HCT116 (cell line): Measurements from ENCODE around the gene TSTD2. TPM values are rescaled to one million over a fixed set of nuclear protein-coding genes. Genes with fewer than 3 reads are reported as not detected.

Experiments used
- ATAC-seq: fragments of 200-7000 bp; cut with Tn5 transposase; 2 replicates; pipeline ENCODE4 v1.9.1; 2020; ENCODE audit warnings: mild to moderate bottlenecking, moderate library complexity
- BruUV-seq: library from RNA; stranded (reverse); fragments of 400-500 nt; replicated peaks from 2 replicates; lab custom pipeline; 2021; lab: Mats Ljungman, UMichigan
- CTCF ChIA-PET: fragments of 300-600 bp; sonication (Branson Sonifier 250); formaldehyde crosslinking; loops from one replicate; lab custom pipeline; 2021; ENCODE audit warnings: antibody characterized with exemption; lab: Charles Lee
- POLR2A ChIA-PET: fragments of 300-600, 350-600 bp; sonication (Branson Sonifier 250); formaldehyde crosslinking; loops from one replicate; lab custom pipeline; 2021; ENCODE audit warnings: antibody characterized with exemption; lab: Charles Lee
- RAD21 ChIA-PET, 2 experiments: fragments of 300-600 bp; sonication (Branson Sonifier 250); formaldehyde crosslinking; loops; one replicate each; lab custom pipeline; 2023; ENCODE audit warnings: low total read pairs in 2 of 2; ENCODE audit not compliant: uncharacterized antibody in 2 of 2, unreplicated experiment in 2 of 2, low non-redundant PET in 1 of 2; lab: Charles Lee
- DNase-seq: peaks from one replicate; pipeline ENCODE4 v3.0.0-alpha.2; 2010; ENCODE audit warnings: low read depth, low spot score
- H2AFZ ChIP-seq: fragments of 200-600 bp; shearing (Covaris generic), sonication (generic); 2 replicates; pipeline ENCODE4 v1.6.1; 2017; ENCODE audit warnings: low read depth, mixed run types, mixed read lengths, antibody characterized with exemption, low read length; ENCODE audit not compliant: poor library complexity, severe bottlenecking
- H3K27ac ChIP-seq: 2 replicates; pipeline ENCODE4 v1.5.1; 2012; ENCODE audit warnings: low read depth, low read length
- H3K27me3 ChIP-seq: fragments of 200-600 bp; sonication (generic); 2 replicates; pipeline ENCODE4 v1.6.1; 2016; ENCODE audit warnings: mixed run types, low read length, mixed read lengths; ENCODE audit not compliant: insufficient read depth
- H3K36me3 ChIP-seq, 2 experiments: fragments of 200-500 bp in 1 of 2; fragments of 200-600 bp in 1 of 2; sonication (Bioruptor generic) in 1 of 2; sonication (generic) in 1 of 2; 2 replicates each; pipeline versions ENCODE4 v1.5.1 to v1.6.1; 2014 to 2016; ENCODE audit warnings: low read length in 2 of 2, inconsistent platforms in 1 of 2, mixed read lengths in 1 of 2, mixed run types in 1 of 2; ENCODE audit not compliant: insufficient read depth in 2 of 2, control insufficient read depth in 1 of 2
- H3K4me1 ChIP-seq, 2 experiments: fragments of 200-600 bp in 1 of 2; sonication (generic) in 1 of 2; 2 replicates each; pipeline versions ENCODE4 v1.5.1 to v1.6.1; 2012 to 2017; ENCODE audit warnings: low read length in 2 of 2, inconsistent platforms in 1 of 2, mild to moderate bottlenecking in 1 of 2, mixed read lengths in 1 of 2, mixed run types in 1 of 2, moderate library complexity in 1 of 2; ENCODE audit not compliant: insufficient read depth in 2 of 2, control insufficient read depth in 1 of 2
- H3K4me2 ChIP-seq: fragments of 200-600 bp; sonication (generic); 2 replicates; pipeline ENCODE4 v1.6.1; 2017; ENCODE audit warnings: mixed run types, low read length, mixed read lengths
- H3K4me3 ChIP-seq, 2 experiments: fragments of 200-600 bp in 1 of 2; sonication (generic) in 1 of 2; replicated peaks in 1 of 2; 2 replicates each; pipeline ENCODE4 v1.5.1; 2011 to 2016; ENCODE audit warnings: low read length in 2 of 2, control low read depth in 1 of 2, low read depth in 1 of 2, mild to moderate bottlenecking in 1 of 2, mixed read lengths in 1 of 2, mixed run types in 1 of 2
- H3K79me2 ChIP-seq: fragments of 200-600 bp; sonication (generic); 2 replicates; pipeline ENCODE4 v1.6.1; 2017; ENCODE audit warnings: mild to moderate bottlenecking, mixed run types, low read length, moderate library complexity, mixed read lengths; ENCODE audit not compliant: insufficient read depth
- H3K9ac ChIP-seq: fragments of 200-600 bp; sonication (generic); 2 replicates; pipeline ENCODE4 v1.6.1; 2016; ENCODE audit warnings: low read length, mixed read lengths
- H3K9me2 ChIP-seq: fragments of 200-600 bp; sonication (generic), shearing (Covaris generic); 2 replicates; pipeline ENCODE4 v1.6.1; 2017; ENCODE audit warnings: mixed run types, mild to moderate bottlenecking, moderate library complexity; ENCODE audit not compliant: insufficient read depth
- H3K9me3 ChIP-seq, 2 experiments: fragments of 200-500 bp in 1 of 2; fragments of 200-600 bp in 1 of 2; sonication (Bioruptor generic) in 1 of 2; sonication (generic) in 1 of 2; 2 replicates each; pipeline ENCODE4 v1.6.1; 2014 to 2017; ENCODE audit warnings: low read length in 2 of 2, mixed read lengths in 2 of 2, inconsistent platforms in 1 of 2, low read depth in 1 of 2, mild to moderate bottlenecking in 1 of 2, mixed run types in 1 of 2, moderate library complexity in 1 of 2; ENCODE audit not compliant: control insufficient read depth in 1 of 2, insufficient read depth in 1 of 2
- H4K20me1 ChIP-seq: fragments of 200-600 bp; sonication (generic), shearing (Covaris generic); 2 replicates; pipeline ENCODE4 v1.6.1; 2017; ENCODE audit warnings: mixed run types, mild to moderate bottlenecking, moderate library complexity; ENCODE audit not compliant: insufficient read depth
- ATF3 ChIP-seq: IDR thresholded peaks from 2 replicates; pipeline ENCODE4 v1.6.1; 2012
- CBX3 ChIP-seq: IDR thresholded peaks from 2 replicates; pipeline ENCODE4 v1.6.1; 2012; ENCODE audit warnings: low read depth
- CEBPB ChIP-seq: IDR thresholded peaks from 2 replicates; pipeline ENCODE4 v1.6.1; 2012; ENCODE audit warnings: low read depth
- CTCF ChIP-seq, 3 experiments: fragments of 200-600 bp in 1 of 3; sonication (generic) in 1 of 3; IDR thresholded peaks in 2 of 3; conservative IDR thresholded peaks in 1 of 3; 2 replicates each; pipeline ENCODE4 v1.5.1; 2012 to 2017; ENCODE audit warnings: low read depth in 2 of 3, low read length in 2 of 3, antibody characterized with exemption in 1 of 3, borderline replicate concordance in 1 of 3, control low read depth in 1 of 3, mild to moderate bottlenecking in 1 of 3, mixed read lengths in 1 of 3, mixed run types in 1 of 3, moderate library complexity in 1 of 3; ENCODE audit not compliant: insufficient read depth in 1 of 3
- EGR1 ChIP-seq: IDR thresholded peaks from 2 replicates; pipeline ENCODE4 v1.6.1; 2012; ENCODE audit warnings: low read depth
- ELF1 ChIP-seq: IDR thresholded peaks from 2 replicates; pipeline ENCODE4 v1.6.1; 2012; ENCODE audit warnings: low read depth, borderline replicate concordance
- EZH2 ChIP-seq: fragments of 200-600 bp; sonication (generic); IDR thresholded peaks from 2 replicates; pipeline ENCODE4 v1.6.1; 2017; ENCODE audit warnings: antibody characterized with exemption, mixed run types
- EZH2phosphoT487 ChIP-seq: fragments of 200-600 bp; IDR thresholded peaks from 2 replicates; pipeline ENCODE4 v1.6.1; 2018; ENCODE audit warnings: antibody characterized with exemption, borderline replicate concordance
- FOSL1 ChIP-seq: IDR thresholded peaks from 2 replicates; pipeline ENCODE4 v1.6.1; 2012; ENCODE audit warnings: low read depth
- JUND ChIP-seq: IDR thresholded peaks from 2 replicates; pipeline ENCODE4 v1.6.1; 2012
- POLR2A ChIP-seq: IDR thresholded peaks from 2 replicates; pipeline ENCODE4 v1.7.0; 2011; ENCODE audit warnings: borderline replicate concordance; ENCODE audit not compliant: insufficient read depth, insufficient read length; ENCODE audit errors: extremely low read depth
- POLR2AphosphoS5 ChIP-seq: IDR thresholded peaks from 2 replicates; pipeline ENCODE4 v1.6.1; 2011; ENCODE audit warnings: mild to moderate bottlenecking, low read depth, low read length, moderate library complexity
- SIN3A ChIP-seq: IDR thresholded peaks from 2 replicates; pipeline ENCODE4 v1.6.1; 2012; ENCODE audit warnings: low read depth
- SP1 ChIP-seq: IDR thresholded peaks from 2 replicates; pipeline ENCODE4 v1.6.1; 2012; ENCODE audit warnings: low read depth
- TCF7L2 ChIP-seq: IDR thresholded peaks from 2 replicates; pipeline ENCODE4 v1.7.0; 2011; ENCODE audit warnings: borderline replicate concordance, inconsistent platforms; ENCODE audit not compliant: insufficient read depth, insufficient read length; ENCODE audit errors: extremely low read depth
- YY1 ChIP-seq: IDR thresholded peaks from 2 replicates; pipeline ENCODE4 v1.6.1; 2011; ENCODE audit warnings: low read length, low read depth, moderate library complexity, mild to moderate bottlenecking; ENCODE audit not compliant: insufficient replicate concordance; ENCODE audit errors: extremely low read depth
- ZFX ChIP-seq: fragments of 450-650 bp; IDR thresholded peaks from 2 replicates; pipeline ENCODE4 v1.6.1; 2017
- ZNF274 ChIP-seq: fragments of 200-500 bp; sonication (Bioruptor generic); IDR thresholded peaks from 2 replicates; pipeline ENCODE4 v1.6.1; 2014; ENCODE audit warnings: mild to moderate bottlenecking, low read depth, low read length, inconsistent platforms
- intact Hi-C: fragments of 100-400 bp; cut with micrococcal nuclease; formaldehyde crosslinking; loops from 2 replicates; pipeline ENCODE4 v1.10.0; 2022
- total RNA-seq: library from RNA; stranded (reverse); gene quantifications from one replicate; pipeline ENCODE4 v1.2.1, GENCODE V29; 2021; ENCODE audit not compliant: unreplicated experiment
- TF ChIP-seq, protein P1 (sequence below): IDR thresholded peaks from 2 replicates; pipeline ENCODE4 v1.6.1; 2012
- TF ChIP-seq, protein P2 (sequence below): IDR thresholded peaks from 2 replicates; pipeline ENCODE4 v1.6.1; 2012; ENCODE audit warnings: low read depth

The TSTD2 gene
- total RNA-seq, 1 experiment from 2014 or later: 16.0 TPM

- TF ChIP-seq YY1 (no peak), ZFX (no peak), FOSL1 (peak; percentile 65), ZNF274 (no peak), CEBPB (peak; percentile 50; the same call in 1 of the 2 replicates), CBX3 (0 out of 2 replicates have a peak, but pooled peaks have one; percentile 34), POLR2A (no peak), CTCF (IDR thresholded peaks at IDR 0.05 in 2 of 3, conservative IDR thresholded peaks at IDR 0.05 in 1 of 3; ENCODE audit: borderline replicate concordance in 1 of 3, insufficient read depth in 1 of 3, low read depth in 2 of 3, low read length in 2 of 3) (no peak), ELF1 (no peak), EZH2 (no peak)
- TF ChIP-seq, all 23 proteins: peak for 8
Measured at GRCh38 chr9:97573482-97574073, 59.6 kb downstream of the TSTD2 start (continued).

- no peak for DNase-seq
- Histone ChIP-seq H3K4me2 (peak overlapping the region; percentile 47), H3K79me2 (no peaks in the 10 kb centered on the region), H4K20me1 (no peaks in the 10 kb centered on the region), H3K9me3 (no peaks in the 10 kb centered on the region), H3K27me3 (no peaks in the 10 kb centered on the region), H3K9ac (no peak overlapping the region), H3K27ac (no peak overlapping the region), H3K4me1 (peaks cover 3 to 26% of the 10 kb centered on the region in 2 experiments; a peak in 3 of 4 replicates), H3K36me3 (no peaks in the 10 kb centered on the region), H3K9me2 (no peaks in the 10 kb centered on the region), H2AFZ (no peak overlapping the region), H3K4me3 (no peak overlapping the region)
- TF ChIP-seq EZH2phosphoT487 (no peak), YY1 (no peak), POLR2A (no peak), EZH2 (no peak), CEBPB (no peak), ELF1 (no peak), TCF7L2 (no peak), EGR1 (no peak), POLR2AphosphoS5 (no peak), JUND (no peak), ZNF274 (no peak), SP1 (no peak), SIN3A (no peak), FOSL1 (no peak), ATF3 (no peak)
- TF ChIP-seq, protein P1, sequence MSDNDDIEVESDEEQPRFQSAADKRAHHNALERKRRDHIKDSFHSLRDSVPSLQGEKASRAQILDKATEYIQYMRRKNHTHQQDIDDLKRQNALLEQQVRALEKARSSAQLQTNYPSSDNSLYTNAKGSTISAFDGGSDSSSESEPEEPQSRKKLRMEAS: no peak
- TF ChIP-seq, protein P2, sequence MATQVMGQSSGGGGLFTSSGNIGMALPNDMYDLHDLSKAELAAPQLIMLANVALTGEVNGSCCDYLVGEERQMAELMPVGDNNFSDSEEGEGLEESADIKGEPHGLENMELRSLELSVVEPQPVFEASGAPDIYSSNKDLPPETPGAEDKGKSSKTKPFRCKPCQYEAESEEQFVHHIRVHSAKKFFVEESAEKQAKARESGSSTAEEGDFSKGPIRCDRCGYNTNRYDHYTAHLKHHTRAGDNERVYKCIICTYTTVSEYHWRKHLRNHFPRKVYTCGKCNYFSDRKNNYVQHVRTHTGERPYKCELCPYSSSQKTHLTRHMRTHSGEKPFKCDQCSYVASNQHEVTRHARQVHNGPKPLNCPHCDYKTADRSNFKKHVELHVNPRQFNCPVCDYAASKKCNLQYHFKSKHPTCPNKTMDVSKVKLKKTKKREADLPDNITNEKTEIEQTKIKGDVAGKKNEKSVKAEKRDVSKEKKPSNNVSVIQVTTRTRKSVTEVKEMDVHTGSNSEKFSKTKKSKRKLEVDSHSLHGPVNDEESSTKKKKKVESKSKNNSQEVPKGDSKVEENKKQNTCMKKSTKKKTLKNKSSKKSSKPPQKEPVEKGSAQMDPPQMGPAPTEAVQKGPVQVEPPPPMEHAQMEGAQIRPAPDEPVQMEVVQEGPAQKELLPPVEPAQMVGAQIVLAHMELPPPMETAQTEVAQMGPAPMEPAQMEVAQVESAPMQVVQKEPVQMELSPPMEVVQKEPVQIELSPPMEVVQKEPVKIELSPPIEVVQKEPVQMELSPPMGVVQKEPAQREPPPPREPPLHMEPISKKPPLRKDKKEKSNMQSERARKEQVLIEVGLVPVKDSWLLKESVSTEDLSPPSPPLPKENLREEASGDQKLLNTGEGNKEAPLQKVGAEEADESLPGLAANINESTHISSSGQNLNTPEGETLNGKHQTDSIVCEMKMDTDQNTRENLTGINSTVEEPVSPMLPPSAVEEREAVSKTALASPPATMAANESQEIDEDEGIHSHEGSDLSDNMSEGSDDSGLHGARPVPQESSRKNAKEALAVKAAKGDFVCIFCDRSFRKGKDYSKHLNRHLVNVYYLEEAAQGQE: no peak
- BruUV-seq: no TSS peak
- intact Hi-C loops: no loop called here
- ATAC-seq: no peak
- ChIA-PET CTCF (no interaction called here), POLR2A (interaction anchor here (1.5 kb wide), 1 partner anchor 11 kb away, joined by 3 read pairs; no protein-coding TSS in a partner anchor), RAD21 (no interaction called here)
Measured at GRCh38 chr9:97572892-97573365, 60.2 kb downstream of the TSTD2 start.
